IPS-15b (cell line): ENCODE measurements around the gene GMDS.

ENCODE experiments used
- H3K27me3 ChIP-seq: one replicate; pipeline ENCODE4 v1.6.1; 2013; ENCODE audit warnings: low read length; ENCODE audit not compliant: control insufficient read depth, insufficient read depth
- H3K36me3 ChIP-seq: one replicate; pipeline ENCODE4 v1.6.1; 2013; ENCODE audit warnings: low read length; ENCODE audit not compliant: control insufficient read depth, insufficient read depth
- H3K4me1 ChIP-seq: one replicate; pipeline ENCODE4 v1.6.1; 2013; ENCODE audit warnings: mild to moderate bottlenecking, low read length; ENCODE audit not compliant: control insufficient read depth, insufficient read depth
- H3K4me3 ChIP-seq: one replicate; pipeline ENCODE4 v1.5.1; 2013; ENCODE audit warnings: low read depth, low read length
- H3K9ac ChIP-seq: one replicate; pipeline ENCODE4 v1.6.1; 2013; ENCODE audit warnings: low read depth, mild to moderate bottlenecking, low read length
- H3K9me3 ChIP-seq: one replicate; pipeline ENCODE4 v1.6.1; 2013; ENCODE audit warnings: mild to moderate bottlenecking, low read length; ENCODE audit not compliant: control insufficient read depth, insufficient read depth

Gene GMDS

DNA sequence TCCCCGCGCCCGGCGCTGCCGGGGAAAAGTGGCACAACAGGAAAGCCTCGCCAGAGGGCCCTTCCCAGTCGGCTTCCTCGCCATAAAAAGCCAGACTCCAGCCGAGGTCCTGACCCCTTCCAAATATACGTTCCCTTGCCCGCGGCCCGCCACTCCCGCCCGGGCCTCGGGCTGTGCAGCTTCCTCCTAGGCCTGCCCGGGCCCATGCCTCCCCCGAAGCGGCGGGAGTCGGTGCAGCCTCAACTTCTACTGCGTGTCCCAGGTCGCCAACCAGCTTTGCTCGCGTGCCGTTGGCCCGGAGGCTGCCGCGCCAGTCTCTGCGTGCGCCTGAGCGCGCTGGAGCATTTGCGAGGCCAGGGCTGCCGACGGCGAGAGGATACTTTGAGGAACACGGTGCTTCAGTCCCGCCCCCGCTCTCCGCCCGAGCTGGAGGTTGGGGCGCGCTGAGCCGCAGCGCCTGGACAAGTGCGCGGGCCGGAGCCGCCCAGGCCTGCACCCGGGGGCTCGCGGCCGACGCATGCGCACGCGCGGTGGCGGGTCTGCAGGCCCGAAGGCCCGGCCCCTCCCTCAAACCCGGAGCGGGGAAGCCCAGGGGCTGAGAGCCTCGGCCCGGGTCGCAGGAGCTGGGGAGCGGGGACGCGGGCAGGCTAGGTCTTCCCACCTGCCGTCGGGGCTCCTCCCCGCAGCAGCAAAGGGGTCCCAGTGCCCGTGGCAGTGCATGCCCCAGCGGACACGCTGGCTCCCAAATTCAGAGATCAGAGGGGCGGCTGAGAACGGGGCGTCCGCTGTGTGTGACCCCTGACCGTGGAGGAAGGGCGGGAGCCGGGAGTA, 625.5 kb downstream of the GMDS start:
- Histone ChIP-seq H3K4me3 (peak overlapping the region; percentile 41), H3K9me3 (no peaks in the 10 kb centered on the region), H3K27me3 (peaks cover 99% of the 10 kb centered on the region), H3K9ac (no peak overlapping the region), H3K36me3 (no peaks in the 10 kb centered on the region), H3K4me1 (peaks cover 4% of the 10 kb centered on the region)

DNA sequence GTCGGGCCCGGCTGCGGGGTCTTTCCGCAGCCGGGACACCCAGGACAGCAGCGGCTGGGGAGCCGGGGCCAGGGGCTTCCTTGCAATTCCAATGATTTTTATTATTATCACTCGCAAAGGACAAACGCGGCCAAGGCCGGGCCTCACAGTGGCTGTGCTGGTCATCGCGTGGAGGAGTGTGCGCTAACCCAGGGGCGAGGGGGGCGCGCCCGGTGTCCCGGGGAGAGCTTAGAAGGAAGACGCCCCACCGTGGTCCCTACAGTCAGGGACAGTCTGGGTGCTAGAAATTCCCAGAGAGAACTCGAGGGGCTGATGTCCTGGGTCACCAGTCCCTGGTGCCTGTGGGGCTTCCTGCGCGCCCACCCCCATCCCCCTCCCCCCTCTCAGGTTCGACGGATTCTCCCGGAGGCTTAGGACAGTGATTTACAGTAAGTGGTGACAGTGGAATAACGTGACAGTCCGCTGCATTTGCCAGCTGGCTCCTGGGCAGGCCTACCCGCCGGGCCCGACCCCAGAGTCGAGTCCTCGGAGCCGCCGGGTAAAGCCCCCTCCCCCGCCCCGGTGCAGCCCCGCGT, 626.2 kb downstream of the GMDS start:
- Histone ChIP-seq H3K9me3 (no peaks in the 10 kb centered on the region), H3K4me1 (peaks cover 4% of the 10 kb centered on the region), H3K9ac (no peak overlapping the region), H3K4me3 (peak overlapping the region; percentile 41), H3K36me3 (no peaks in the 10 kb centered on the region), H3K27me3 (peaks cover 98% of the 10 kb centered on the region)

DNA sequence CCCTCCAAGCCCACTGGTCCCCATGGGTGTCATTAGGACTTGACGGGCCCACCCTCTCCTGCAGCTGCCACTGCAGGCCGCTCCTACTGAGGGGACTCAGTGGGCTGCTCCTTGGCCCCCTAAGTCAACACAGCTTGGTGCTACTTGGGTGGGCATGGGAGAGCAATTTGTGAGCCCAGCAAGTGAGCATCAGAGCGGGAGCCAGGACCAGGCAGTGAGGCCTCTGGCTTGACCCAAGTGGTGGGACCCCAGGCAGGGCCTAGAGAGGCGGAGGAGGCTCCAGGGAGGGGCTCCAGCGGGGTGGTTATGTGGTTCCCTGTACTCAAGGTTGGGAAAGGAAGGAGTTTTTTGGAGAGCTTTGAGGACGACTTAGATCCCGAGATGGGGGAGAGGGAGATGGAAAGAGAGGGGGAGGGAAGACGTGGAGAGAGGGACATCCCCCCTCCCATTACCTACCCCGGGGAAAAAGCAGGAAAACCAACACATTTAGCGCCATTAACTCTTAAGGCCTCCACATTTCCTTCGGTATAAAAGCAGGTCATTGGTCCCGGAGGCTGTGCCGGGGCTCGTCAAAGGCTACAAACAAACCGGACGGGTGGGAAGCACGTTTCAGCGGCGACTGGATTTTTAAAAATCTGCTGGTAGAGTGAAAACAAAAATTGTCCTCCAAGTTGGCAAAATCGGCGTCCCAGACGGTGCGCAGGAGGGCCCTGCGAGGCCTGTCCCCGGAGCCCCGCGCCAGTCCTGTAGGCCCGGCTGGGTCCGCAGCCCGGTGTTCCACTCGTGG, 626.9 kb downstream of the GMDS start:
- no peaks in the 10 kb centered on the region for H3K36me3 ChIP-seq
- H3K9ac ChIP-seq: no peak overlapping the region
- peaks cover 4% of the 10 kb centered on the region for H3K4me1 ChIP-seq
- peak overlapping the region; percentile 8 for H3K4me3 ChIP-seq
- H3K9me3 ChIP-seq: no peaks in the 10 kb centered on the region
- peaks cover 98% of the 10 kb centered on the region for H3K27me3 ChIP-seq

DNA sequence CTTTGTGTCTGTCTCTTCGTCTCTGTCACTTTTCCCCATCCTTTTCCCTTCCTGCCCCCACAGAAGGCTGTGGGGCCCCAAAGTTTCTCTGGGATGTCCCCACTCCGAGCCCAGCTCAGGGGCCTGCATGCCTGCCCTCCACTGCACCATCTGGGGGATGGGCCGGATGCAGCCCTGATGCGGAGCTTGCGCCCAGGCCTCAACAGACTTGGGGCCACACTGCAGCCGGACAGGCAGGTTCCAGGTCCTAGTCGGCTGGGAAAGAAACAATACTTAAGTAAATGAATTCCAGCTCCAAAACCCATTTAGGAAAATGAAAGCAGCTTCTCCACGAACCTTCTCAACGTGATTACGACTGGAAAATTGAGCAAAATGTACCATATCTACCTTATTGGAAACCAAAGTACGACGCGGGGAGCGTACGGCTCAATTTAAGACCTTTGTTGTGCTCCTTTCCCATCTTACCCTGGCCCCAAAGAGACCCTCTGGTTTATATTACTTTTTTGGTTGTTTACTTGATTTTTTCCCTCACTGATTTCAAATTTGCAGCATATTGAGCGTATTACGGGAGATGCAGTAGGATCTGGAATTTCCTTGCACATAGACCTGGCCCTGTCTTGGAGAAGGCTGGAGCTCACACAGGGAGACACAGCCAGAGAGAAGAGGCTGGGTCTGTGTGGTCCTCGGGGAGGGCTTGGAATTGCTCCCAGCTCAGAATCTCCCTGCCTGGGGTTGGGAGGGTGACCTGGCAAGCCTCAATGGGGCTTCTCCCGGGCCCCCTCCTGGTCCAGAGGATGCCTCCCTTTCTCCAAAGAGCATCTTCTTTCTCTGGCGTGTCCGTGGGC, 627.7 kb downstream of the GMDS start:
- Histone ChIP-seq H3K4me3 (no peak overlapping the region), H3K9me3 (no peaks in the 10 kb centered on the region), H3K36me3 (no peaks in the 10 kb centered on the region), H3K4me1 (peaks cover 4% of the 10 kb centered on the region), H3K9ac (no peak overlapping the region), H3K27me3 (peaks cover 98% of the 10 kb centered on the region)

DNA sequence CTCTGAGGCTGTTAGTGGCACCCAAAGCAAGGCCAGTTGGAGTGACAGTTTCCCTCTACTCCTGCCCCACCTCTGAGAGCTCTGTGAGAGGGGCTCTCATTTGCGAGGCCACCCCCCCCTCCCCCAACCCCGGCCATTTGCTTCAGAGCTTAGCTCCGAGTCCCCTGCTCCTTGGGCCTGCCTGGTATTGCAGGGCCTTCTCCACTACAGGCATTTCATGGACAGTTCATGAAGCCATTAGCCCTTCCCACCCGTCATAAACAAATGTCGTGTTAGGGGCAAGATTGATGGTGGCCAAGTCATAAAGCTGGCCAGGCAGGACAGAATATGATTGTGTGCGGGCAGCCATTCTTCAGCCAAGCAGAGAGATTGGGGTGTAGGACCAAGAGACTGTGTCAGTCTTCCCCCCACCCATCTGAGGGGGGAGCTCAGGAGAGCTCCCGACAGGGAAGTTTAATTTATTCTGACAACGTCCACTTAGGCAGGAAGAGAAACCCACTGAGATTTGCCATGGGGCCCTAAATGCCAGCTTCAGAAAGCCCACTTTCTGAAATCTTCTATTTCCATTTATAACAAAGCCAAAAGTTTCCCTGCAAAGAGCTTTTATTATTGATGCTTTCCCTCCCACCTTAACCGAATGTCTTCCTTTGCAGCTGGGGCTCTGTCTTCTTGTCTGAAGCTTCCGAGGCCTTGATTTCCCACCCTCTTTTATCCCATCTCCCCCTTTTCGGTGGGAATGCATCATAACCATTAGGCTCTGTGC, 628.5 kb downstream of the GMDS start:
- Histone ChIP-seq H3K4me1 (peaks cover 4% of the 10 kb centered on the region), H3K36me3 (no peaks in the 10 kb centered on the region), H3K4me3 (peak overlapping the region; percentile 10), H3K27me3 (peaks cover 98% of the 10 kb centered on the region), H3K9ac (no peak overlapping the region), H3K9me3 (no peaks in the 10 kb centered on the region)

DNA sequence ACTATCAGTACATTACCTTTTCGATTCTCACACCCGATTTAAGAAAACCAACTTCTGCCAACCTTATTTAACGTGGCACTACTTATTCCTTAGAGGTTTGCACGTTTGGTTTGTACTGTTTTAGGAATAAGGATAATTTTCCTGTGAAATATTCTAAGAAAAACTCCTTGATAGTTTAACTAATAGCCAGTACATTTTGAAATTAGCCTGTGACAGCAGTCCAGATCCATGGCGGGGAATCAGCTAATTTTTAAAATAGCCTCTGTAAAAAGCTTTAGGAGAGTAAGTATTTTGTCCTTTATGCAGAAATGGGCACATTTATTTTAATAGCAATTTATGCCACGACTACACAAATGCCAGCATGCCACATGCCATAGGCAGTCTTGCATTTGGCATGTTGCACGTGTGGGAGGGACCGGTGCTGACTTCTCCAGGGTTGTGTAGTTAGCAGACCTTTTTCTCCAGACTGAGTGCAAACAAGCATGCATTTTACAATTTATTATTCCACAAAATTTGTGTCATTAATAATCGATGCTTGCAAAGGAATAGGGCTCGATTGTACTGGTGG, 629.5 kb downstream of the GMDS start:
- H3K27me3 ChIP-seq: peaks cover 95% of the 10 kb centered on the region

DNA sequence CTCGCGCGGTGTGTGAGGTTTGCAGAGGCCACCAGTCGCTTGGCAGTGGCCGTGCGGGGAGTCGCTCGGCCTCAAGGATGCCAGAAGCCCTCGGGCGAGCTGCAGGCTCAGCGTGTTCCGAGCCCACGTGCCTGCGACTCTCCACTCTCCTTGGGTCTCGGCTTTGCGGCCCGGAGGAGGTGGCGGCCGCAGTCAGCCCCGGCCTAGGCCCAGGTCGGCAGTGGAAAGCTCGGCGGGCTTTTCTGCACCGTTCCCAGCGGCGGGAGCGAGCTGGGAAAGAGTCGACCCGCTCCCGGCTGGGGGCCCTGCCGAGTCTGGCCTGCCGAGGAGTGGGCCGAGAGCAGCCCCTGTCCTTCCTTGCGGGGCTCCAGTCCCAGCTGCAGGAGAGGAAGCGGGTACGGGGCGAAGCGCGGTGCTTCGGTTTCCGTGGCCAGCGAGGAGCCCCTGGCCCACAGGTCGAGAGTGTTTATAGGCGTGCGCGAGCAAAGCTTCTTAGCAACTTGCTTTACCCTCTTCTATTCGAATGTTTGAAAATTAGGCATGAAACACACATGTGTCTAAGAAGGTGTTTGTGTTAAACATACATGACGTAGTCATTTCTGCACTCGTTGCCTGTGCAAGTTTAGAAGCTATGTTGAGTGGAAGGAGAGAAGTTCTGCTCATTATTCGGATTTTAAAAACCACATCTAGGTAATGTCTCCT, 630.1 kb downstream of the GMDS start:
- H3K4me3 ChIP-seq: peak overlapping the region; percentile 39
- H3K9ac ChIP-seq: no peak overlapping the region
- H3K4me1 ChIP-seq: peaks cover 4% of the 10 kb centered on the region
- no peaks in the 10 kb centered on the region for H3K36me3 ChIP-seq
- no peaks in the 10 kb centered on the region for H3K9me3 ChIP-seq
- peaks cover 93% of the 10 kb centered on the region for H3K27me3 ChIP-seq

More for the DNA sequence above, 629.5 kb downstream of the GMDS start:
- H3K4me1 ChIP-seq: peaks cover 4% of the 10 kb centered on the region
- peak overlapping the region; percentile 39 for H3K4me3 ChIP-seq
- no peak overlapping the region for H3K9ac ChIP-seq
- no peaks in the 10 kb centered on the region for H3K9me3 ChIP-seq
- no peaks in the 10 kb centered on the region for H3K36me3 ChIP-seq

DNA sequence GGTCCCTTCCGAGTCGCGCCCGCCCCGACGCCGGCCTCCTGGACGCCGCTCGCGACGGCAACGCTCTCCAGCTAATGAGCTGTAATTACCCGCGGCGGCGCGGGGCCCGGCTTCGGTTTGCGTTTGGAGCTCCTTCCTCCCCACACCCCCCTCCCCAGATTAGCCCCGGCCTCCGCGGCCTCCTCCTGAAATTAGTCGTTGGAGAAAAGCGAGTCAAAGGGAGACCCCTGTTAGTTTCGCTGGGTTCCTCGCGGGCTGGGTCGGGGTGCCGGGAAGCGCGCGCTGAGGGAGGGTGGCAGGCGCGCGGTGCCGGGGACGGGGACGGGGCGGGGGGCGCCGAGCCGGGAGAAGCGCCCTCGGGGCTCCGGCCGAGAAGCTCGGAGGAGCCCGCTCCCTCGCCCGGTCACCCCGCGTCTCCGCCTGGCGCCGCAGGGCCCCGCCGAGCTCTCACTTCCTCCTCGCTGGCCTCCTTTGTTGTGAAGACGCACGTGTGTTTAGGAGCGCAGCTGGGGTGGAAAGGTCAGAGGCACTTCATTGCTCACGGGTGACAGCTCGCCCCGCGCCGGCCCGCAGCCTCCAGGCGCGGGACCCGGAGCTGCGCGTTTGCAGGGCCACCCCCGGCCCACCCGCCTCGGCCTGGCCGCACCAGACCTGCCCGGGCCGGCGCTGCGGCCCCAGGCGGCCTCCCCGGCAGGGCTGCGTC, 630.8 kb downstream of the GMDS start:
- peaks cover 87% of the 10 kb centered on the region for H3K27me3 ChIP-seq
- peaks cover 4% of the 10 kb centered on the region for H3K4me1 ChIP-seq
- H3K4me3 ChIP-seq: peak overlapping the region; percentile 35
- no peak overlapping the region for H3K9ac ChIP-seq
- no peaks in the 10 kb centered on the region for H3K36me3 ChIP-seq
- no peaks in the 10 kb centered on the region for H3K9me3 ChIP-seq

DNA sequence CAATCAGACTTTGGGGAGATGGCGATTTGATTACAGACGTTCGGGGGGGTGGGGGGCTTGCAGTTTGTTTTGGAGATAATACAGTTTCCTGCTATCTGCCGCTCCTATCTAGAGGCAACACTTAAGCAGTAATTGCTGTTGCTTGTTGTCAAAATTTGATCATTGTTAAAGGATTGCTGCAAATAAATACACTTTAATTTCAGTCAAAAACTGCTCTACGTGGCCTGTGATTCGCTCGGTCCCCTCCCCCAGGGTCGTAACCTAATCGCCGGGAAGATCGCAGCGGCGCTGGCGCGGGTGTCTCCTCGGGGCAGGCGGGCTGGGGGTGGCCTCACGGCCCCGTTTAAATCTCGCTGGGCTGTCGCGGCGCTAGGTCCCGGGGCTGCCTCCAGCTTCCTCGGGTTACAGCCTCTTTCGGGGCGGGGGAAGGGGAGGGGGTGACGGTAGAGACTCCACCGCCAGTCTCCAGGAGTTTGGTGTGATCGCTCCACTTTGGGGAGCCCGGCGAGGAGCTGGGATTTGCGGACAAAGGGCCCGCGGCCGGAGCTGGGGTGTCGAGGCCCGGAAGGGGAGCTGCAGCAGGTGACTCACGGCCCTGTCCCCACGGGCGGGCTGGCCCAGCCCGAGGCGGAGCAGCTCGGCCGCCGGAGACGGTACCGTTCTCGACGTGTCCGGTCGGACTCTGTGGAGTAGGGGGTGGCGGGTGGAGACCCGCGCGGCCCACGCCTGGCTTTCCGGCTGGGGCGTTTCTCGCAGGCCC, 631.5 kb downstream of the GMDS start:
- H3K27me3 ChIP-seq: peaks cover 85% of the 10 kb centered on the region
- peaks cover 4% of the 10 kb centered on the region for H3K4me1 ChIP-seq
- H3K36me3 ChIP-seq: no peaks in the 10 kb centered on the region
- H3K4me3 ChIP-seq: peak overlapping the region; percentile 35
- H3K9me3 ChIP-seq: no peaks in the 10 kb centered on the region
- no peak overlapping the region for H3K9ac ChIP-seq
